Activated CD4-positive, CD25-positive, alpha-beta regulatory T cell treated with anti-CD3 and anti-CD28 coated beads, Interleukin-2, amount 50 U/mL, for 72 hours (primary cell): ENCODE results near the gene MRPL43.
A peak's percentile ranks its signal among the peaks of the same experiment; 100 is the strongest.
"Not testable (repeated sequence)": the region's sequence is repeated elsewhere in the genome, so short reads cannot be mapped to it uniquely, and the experiment has no call there.

Experiments
- DNase-seq: peaks from one replicate; pipeline ENCODE4 v3.0.0; 2021

The MRPL43 gene

DNA sequence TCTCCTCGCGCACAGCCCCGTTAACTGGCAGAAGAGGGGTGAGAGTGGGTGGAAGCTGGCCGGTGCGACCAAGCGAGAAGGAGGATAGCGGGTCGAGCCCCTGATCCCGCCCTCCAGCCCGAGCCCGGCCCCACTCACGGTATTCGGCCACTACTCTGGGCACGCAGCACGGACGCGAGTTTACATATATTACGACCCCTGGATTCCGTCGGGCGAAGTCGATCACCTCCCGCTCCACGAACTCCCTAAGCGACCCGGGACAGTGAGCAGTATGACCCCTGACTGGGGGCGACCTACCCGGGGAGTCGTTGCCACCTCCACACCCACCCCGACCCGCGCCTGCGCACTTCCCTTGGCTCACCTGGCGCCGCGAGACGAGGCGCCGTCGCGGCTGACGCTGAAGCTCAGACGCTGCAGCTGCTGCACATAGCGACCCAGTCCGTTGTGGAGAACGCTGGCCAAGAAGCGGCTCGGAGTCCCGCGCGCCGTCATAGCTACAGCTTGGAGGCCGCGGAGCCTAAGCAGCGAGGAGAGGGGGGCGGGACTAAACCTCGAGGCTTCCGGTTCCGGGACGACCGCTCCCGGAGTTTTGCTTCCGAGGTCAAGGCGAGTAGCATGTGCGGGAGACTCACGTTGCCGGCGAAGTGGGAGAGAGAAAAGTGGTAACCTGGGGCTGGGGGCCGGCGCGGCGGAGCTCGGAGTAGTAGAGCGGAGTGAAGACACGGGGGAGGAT, at the start of gene MRPL43, which contains the start of gene TWNK:
Gene MRPL43 (minus strand): TSS at position 546 of the 733 bp plus-strand sequence. CDS start 54 bp downstream, at position 492.
Gene TWNK (plus strand): TSS at position 592 of the 733 bp plus-strand sequence. CDS start 668 bp downstream, outside the sequence.
- peak; percentile 85 for DNase-seq

DNA sequence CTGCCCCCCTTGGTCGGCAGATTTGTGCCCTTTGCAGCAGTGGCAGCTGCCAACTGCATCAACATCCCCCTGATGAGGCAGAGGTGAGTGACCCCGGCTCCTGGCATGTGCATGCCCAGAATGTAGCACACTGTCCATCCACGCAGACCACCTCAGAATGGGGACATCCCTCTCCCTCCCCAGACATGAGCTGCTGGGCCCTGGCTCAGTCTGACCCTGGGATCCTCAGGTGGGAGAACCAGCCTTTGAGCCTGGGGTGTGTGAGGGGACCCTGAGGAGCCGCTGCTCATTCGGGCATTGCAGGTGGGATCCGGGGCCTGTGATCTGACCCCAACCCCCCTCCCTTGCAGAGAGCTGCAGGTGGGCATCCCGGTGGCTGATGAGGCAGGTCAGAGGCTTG, 49.4 kb upstream of the MRPL43 start:
- DNase-seq: no peak

GRCh38 chr10:101035916-101036702, 48.8 kb upstream of the MRPL43 start:
- no peak for DNase-seq

DNA sequence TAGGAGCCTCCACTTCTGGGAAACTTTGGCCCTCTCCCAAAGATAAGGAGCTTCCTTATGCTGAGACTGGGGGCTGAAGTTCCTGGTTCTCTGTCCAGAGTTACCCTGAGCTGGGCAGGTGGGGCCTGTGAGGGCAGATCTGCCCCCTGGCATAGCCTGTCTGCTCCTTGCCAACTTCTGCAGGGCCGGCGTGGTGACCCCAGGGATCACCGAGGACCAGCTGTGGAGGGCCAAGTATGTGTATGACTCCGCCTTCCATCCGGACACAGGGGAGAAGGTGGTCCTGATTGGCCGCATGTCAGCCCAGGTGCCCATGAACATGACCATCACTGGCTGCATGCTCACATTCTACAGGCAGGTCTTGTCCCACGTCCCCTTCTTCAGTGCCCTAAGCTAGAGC, 48.0 kb upstream of the MRPL43 start:
- no peak for DNase-seq

DNA sequence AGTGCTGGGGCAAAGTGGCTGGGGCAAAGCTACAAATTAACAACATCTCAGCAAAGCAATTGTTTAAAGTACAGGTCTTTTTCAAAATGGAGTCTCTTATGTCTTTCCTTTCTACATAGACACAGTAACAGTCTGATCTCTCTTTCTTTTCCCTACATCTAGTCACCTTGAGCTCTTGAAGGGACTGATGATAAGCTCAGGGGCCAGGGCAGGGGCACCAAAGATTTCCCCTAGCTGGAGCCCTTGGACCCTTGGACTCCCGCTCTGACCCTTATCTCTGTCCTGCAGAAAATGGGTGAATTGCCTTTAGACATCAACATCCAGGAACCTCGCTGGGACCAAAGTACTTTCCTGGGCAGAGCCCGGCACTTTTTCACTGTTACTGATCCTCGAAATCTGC, 47.1 kb upstream of the MRPL43 start:
- DNase-seq: not testable (repeated sequence)

DNA sequence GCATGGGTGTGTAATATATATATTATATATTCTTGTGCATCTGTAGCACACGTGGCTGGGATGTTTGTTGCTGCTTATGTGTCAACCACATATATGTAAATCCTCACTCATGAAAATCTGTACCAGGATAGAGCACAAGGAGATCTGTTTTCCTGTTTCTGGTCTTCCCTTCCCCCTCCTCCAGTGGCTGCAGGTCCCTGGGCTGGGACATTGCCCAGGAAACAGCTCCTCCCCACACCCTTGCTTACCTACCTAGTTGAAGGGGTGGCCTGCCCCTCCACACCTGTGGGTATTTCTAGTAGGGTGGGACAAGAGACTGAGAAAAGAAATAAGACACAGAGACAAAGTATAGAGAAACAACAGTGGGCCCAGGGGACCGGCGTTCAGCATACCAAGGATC, 46.0 kb upstream of the MRPL43 start:
- DNase-seq: no peak

- DNase-seq: no peak
Observed at GRCh38 chr10:101032637-101033224, 45.4 kb upstream of the MRPL43 start.

GRCh38 chr10:101031796-101032636, 44.7 kb upstream of the MRPL43 start:
- peak; percentile 67 for DNase-seq

DNA sequence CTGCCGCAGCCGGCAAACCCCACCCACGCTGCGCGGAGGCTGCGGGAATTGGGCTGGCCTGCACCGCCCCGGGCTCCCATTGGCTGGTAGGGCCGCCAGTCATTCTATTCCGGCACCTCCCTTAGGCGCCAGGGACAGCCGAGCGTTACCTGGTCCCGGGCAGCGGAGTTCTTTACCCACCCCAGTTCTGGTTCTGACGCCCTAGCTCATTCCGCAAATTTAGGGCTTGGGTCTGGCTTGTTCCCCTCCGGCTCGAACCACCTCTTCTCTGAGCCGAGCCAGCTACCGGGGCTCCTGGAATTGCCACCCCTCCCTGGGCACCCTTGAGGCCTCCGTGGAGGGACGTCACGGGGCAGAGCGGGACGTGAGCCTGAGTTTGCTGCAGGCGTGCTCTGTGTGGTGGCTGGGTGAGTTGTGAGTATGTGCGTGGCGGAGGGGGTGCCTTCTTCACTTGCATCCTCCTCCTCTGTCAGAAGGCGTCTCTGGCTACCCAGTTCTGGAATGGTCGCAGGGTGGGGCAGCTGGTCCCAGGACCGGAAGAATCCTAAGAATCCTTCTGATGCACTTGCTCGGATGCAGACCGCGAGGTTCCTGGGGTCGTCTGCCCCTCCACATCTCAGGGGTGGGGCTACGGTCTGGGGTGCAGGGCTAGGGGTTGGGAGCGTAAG, 44.0 kb upstream of the MRPL43 start, which contains the start of the genes PDZD7 and SFXN3:
Gene PDZD7 (minus strand): TSS at position 2 of the 668 bp plus-strand sequence. CDS start 910 bp downstream, outside the sequence.
Gene SFXN3 (plus strand): TSS at position 107 of the 668 bp plus-strand sequence. CDS start 3,461 bp downstream, outside the sequence.
- DNase-seq: peak; percentile 99

DNA sequence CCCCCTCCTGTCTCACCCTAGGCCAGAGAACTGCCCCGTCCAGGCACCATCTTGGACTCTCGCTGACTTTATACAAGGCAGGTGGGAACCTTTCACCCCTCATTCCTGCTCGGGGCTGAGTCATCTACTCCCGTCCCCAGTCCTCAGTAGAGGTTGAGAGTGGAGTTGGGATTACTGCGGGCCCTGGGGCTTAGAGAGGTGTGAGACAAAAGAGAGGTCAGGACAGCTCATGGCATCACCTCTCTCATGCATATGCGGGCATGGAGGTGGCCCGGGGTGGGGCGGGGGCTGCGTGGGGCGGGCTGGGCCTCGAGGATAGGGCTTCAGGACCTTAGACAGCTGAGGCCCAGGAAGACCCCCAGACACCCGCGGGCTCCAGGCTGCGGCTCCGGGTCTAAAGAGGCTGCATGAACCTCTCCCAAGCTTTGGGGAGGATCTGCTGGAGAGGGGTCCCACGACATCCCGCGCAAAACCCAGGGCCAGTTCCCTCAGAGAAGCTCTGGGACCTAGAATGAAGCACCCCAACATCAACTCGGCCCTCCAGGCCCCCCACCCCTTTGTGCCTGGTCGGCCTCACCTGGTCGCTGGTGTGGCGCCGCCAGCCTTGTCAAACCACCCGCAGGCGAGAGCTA, 43.3 kb upstream of the MRPL43 start:
- no peak for DNase-seq

DNA sequence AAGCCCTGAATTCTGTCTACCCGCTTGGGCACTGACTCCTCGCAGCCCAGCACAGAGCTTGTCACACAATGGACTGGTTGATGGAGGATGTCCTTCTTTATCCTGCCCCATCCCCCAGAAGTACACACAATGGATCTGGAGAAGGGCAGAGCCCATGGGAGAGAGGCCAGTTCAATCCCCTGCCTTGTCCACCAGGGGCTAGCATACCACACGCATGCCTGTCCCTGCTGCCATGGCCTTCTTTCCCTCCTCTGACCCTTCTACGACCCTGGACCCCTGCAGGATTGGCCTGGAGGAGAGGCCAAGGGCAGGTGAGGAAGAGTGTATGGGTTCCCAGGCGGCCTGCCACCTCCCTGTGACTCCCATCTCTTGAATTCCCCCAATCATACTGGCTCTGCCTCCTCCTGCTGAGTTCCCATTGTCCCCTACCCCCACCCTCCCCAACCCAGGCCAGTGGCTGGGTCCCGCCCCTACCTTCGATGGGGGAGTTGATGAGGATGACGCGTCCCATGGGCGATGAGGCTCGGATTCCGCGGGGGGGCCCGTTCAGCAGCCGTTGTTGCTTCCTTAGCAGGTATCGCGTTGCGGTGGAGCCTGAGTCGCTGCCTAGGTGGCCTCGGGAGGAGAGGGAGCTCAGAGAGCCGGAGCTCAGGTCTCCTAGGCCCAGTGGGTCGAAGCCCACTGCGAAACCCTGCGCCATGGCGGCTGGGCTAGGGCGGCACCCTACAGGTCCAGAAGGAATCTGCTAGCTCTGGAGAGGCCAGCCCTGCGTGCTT, 42.4 kb upstream of the MRPL43 start:
- DNase-seq: no peak

DNA sequence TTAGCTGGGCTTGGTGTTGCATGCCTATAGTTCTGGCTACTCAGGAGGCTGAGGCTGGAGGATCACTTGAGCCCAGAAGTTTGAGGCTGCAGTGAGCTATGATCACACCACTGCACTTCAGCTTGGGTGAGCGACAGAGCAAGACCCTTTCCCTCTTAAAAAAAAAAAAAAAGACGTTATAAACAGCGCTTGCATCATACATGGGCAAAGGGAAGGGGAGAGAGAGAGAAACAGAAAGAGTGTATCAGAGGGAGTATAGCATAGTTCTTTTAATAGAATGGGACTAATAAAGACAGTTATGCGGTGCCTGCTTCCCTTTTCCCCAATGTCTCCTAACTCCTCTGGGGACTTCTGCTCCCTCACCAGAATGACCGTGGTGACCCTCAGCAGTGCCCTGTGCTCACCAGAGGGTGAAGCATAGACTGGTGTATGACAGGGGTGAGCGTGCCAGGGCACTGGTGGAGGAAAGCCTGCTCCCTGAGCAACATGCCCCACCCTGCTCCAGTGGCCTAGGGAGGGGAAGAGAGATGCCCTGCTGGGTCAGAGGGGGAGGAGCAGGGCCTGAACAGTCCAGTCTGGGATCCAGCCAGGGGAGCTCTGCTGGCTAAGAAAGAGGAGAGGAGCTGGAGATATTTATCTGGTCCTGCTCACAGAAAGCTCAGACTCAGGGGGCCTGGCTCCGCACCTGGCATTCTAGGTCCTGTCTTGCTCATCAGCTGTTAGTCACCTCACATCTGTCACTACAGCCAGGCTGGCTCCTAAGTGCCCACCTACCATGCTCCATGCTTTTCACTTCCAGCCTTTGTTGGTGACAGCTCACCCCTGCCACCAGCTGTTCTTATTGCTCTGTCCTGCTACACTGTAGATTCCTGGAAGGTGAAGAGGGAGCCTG, 41.4 kb upstream of the MRPL43 start:
- no peak for DNase-seq

DNA sequence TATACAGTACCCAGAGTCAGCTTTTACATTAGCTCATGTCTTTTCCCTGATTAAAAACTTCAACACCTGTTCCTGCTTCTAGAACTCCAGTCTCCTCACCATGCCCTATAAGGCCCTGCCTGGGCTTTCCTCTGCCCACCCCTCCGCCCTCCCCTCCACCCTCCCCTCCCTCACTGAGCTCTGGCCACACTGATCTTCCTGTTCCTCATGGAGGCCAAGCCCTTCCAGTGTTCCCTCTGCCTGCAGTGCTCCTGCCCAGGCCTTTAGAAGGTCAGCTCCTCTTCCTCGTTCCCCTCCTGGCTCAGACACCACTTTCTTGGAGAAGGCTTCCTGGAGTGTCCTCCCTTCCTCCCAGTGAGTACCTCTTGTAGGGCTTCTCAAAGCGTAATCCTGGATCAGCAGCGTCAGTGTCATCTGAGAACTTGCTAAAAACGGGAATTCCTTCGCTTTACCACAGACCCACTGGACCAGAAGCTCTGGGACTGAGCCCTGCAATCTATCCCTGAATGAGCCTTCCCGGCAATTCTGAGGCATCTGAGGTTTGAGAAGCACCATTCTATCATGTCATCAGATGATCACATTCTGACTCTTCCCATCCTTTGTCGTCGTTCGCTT, 39.9 kb upstream of the MRPL43 start:
- no peak for DNase-seq

DNA sequence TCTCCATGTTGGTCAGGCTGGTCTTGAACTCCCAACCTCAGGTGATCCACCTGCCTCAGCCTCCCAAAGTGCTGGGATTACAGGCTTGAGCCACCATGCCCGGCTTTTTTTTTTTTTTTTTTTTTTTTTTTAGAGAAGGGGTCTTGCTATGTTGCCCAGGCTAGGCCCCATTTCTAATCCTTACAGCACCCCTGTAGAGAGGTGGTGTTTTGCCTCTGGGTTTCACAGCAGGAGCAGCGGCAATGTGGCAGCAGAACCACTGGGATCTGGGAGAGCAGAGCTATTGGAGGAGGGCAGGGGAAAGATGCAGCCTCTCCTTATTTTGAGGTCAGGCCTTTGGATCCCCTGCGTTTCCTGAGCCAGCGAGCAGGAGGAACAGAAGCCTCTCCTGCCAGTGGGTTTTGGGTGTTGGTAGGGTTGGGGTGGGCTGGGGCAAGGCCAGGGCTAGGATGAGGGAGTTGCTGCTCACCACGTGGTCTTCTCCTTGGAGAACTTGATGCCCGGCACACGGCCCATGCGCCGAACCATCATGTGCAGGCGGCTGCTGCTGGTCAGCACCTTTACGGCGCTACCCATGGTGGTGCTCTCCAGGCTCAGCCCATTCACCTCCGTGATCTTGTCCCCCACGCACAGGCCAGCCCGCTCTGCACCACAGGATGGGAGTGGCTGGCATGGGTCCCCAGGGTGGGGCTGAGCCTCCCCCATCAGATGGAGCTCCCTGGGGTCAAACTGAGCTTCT, 35.8 kb upstream of the MRPL43 start:
- peak; percentile 23 for DNase-seq

DNA sequence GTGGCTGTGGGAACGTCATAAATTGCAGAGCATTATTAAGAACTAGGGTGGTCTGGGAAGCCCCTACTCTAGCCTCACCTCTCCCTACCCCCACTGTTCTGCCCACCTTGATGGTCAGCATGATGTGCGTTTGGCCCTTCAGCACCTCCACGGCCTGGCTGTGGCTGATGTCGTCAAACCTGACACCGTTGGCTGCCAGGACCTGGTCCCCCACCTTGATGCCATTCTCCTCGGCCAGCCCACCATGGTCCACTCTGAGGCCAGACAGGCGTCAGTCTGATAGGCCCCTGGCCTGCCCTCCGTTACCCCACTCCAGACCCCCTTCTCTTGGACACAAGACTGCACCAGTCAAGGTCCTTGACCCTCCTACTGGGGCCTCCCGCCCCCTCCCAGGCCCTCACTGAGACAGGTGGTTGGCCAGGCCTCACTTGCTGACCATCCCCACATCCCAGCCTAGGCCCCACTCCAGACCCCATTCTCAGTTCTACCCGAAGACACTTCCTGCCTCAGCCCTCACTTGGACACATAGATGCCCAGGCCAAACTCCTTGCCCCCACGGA, 34.5 kb upstream of the MRPL43 start:
- DNase-seq: no peak

- no peak for DNase-seq
Observed at GRCh38 chr10:101021239-101021638, 33.9 kb upstream of the MRPL43 start.

DNA sequence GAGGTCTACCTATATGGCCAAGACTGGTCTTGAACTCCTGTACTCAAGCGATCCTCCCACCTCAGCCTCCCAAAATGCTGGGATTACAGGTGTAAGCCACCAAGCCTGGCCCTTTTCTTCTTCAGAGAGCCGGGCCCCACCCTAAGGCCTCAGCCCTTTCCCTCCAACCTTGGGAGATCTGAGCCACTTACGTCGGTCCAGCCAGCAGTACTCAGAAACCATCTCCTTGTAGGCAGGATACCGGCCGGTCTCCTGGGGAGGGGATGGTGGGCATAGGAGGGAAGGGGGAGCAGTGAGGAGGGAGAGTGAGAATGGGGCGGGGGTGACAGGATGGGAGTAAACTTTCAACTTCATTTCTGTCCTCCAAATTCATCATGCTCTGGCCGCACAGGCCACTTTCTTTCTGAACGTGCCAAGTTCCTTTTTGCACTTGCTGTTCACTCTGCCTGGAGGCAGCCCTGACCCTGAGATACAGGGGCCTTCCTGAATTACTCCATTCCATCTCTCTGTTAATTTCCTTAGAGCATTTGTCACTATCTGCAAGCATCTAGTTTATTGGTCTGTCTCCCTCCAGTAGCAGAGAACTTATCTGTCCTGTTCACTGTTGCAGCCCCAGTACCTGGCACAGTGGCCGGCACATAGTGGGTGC, 33.3 kb upstream of the MRPL43 start:
- DNase-seq: no peak

GRCh38 chr10:101019440-101019703, 32.1 kb upstream of the MRPL43 start:
- DNase-seq: no peak
